Islet precursor cell (in vitro differentiated cells): ENCODE measurements around the gene OSM.
"Not testable (repeated sequence)": the region's sequence is repeated elsewhere in the genome, so short reads cannot be mapped to it uniquely, and the experiment has no call there.

Experiments
- DNase-seq: peaks from one replicate; pipeline ENCODE4 v3.0.0-alpha.2; 2018

Gene OSM

DNA sequence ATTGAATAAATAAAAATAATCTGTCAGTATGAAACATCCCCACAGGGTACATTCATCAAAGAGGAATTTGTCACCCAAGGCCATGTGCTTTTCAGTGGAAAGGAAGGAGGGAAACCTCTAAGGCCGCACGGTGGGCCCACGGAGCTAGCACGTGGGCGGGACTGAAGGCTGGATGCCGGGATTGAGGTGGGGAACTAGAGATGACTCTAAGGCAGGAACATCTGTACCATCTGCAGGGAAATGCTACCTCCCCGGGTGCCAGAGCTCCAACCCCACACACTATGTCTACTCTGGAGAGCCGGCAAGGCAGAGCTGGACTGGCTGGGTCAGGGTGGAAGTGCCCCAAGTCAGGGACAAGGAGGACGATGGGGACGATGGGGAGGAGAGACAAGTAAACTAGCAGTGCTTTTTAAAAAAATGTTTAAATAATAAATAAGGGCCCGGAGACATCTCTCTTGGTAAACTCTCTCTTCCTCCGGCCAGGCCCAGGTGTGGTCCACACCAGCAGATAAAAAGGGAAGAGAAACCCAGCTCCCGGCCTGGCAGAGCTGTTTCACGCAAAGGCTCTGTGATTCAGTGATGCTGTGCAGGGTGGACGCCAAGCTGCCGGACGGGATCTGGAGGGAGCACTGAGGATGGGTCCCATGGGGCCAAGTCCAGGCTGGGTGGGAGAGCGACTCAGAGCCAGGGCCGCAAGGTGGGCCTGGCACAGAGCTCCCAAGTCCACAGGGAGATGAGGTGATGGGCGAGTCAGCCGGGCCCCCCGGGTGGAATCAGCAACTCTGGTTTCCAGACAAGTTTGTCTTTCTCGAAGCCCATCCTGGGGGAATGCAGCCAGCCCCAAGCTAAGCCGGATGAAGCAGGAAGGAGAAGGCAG, 25.9 kb downstream of the OSM start:
- DNase-seq, result no peak

GRCh38 chr22:30239488-30240405, 26.9 kb downstream of the OSM start:
- no peak for DNase-seq

GRCh38 chr22:30238661-30239487, 27.8 kb downstream of the OSM start:
- DNase-seq, result peak; percentile 75

GRCh38 chr22:30238136-30238535, 28.5 kb downstream of the OSM start:
- DNase-seq, result no peak

GRCh38 chr22:30236875-30237274, 29.8 kb downstream of the OSM start:
- no peak for DNase-seq

DNA sequence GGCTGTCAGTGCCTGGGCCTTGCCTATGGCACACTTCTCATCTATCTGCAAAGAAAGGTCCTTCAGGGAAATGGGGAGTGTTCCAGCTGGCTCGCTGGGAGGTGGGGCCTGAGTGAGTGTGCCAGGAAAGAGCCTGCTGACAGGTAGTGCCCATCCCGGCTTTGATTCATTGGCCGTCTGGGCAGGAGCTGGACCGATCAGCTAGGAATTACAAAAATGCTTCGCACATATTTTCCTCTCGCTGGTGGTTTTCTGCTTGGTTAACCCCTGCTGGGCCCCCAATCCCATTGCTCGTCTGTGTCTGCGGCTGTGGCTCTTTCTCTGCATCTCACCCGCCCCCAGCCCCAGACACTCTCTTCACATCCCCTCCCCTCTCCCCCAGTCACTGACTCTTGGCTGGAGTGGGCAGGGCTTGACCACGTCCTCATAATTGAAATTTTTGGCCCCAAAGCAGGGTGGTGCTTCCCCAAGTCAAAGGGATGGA, 30.9 kb downstream of the OSM start:
- DNase-seq, result peak; percentile 92

DNA sequence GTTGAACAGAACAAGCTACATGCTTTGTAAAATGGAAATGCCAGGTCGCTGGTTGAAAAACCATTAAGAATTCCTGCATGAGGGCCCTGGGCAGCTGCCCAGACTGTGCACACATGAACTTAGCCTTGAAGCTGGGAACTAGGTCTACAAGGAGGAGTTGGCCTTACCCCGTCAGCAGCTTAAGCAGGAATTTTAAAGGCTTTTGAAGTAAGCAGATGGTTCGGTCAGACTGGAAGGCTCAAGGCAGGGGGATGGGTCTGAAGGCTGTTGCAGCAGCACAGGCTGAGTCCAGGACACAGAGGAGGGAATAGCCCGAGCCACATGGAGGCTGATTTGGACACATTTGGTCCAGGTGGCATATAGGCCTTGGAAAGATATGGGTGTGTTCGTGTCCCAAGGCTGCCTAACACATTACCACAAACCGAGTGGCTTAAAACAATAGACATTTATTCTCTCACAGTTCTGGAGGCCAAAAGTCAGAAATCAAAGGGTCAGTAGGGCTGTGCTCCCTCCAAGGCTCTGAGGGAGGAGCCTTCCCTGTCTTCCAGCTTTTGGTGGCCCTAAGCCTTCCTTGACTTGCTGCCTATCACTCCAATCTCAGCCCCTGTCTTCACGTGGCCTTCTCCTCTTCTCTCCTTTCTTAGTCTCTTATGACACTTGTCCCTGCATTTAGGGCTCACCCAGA, 31.7 kb downstream of the OSM start:
- peak; percentile 87 for DNase-seq

- not testable (repeated sequence) for DNase-seq
These were observed 32.3 kb downstream of the OSM start for GRCh38 chr22:30234325-30234724.

GRCh38 chr22:30233582-30233981, 33.1 kb downstream of the OSM start:
- no peak for DNase-seq

GRCh38 chr22:30232716-30233218, 33.9 kb downstream of the OSM start:
- no peak for DNase-seq

GRCh38 chr22:30230787-30231461, 35.7 kb downstream of the OSM start:
- DNase-seq, result no peak

DNA sequence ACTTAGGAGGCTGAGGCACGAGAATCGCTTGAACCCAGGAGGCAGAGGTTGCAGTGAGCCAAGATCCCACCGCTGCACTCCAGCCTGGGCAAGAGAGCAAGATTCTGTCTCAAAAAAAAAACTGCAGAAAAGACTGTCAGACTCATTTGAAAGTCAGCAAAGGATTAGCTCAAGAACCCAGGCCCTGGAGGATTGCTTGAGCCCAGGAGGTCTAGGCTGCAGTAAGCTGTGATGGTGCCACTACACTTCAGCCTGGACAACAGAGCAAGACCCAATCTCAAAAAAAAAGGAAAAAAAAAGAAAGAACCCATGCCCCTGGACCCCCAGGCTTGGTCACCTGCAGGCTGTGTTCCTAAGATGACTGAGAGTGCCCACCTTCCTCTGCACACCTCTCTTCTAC, 36.3 kb downstream of the OSM start:
- DNase-seq, result no peak

DNA sequence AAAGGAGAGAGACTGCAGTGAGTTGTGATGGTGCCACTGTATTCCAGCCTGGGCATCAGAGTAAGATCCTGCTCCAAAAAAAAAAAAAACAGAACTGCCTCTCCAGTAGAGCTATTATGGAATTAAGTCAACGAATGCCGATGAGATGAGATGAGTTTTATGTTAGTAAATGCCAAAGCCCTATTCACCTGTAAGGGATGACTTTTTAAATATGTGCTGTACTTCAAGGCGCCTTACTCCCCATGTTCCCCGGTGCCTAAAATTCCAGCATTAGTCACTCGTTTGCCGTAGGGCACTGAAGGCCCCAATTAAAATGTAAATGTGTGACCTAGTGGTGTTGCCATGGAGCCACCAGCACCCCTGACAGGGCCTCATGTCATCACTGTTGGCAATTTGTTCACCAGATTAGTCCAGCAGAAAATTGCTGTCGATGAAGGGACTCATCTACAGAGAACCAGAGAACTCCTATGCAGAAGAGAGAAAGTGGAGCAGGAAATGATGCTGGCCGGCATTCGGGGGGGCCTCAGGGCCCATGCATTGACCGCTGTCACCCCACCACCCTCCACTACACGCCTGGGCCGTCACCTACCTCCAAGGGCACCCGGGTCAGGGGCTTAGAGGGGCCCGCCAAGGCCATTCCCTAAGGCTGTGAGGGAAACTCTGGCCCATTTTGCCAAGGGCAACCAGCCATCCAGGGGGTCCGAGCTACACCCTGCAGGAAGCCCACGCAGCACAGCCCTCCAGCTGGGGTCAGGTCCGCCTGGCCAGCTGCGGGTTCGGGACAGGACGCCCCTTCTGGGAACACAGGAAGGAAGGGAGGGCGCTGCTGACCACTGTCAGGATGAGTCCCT, 37.9 kb downstream of the OSM start:
- peak; percentile 88 for DNase-seq

DNA sequence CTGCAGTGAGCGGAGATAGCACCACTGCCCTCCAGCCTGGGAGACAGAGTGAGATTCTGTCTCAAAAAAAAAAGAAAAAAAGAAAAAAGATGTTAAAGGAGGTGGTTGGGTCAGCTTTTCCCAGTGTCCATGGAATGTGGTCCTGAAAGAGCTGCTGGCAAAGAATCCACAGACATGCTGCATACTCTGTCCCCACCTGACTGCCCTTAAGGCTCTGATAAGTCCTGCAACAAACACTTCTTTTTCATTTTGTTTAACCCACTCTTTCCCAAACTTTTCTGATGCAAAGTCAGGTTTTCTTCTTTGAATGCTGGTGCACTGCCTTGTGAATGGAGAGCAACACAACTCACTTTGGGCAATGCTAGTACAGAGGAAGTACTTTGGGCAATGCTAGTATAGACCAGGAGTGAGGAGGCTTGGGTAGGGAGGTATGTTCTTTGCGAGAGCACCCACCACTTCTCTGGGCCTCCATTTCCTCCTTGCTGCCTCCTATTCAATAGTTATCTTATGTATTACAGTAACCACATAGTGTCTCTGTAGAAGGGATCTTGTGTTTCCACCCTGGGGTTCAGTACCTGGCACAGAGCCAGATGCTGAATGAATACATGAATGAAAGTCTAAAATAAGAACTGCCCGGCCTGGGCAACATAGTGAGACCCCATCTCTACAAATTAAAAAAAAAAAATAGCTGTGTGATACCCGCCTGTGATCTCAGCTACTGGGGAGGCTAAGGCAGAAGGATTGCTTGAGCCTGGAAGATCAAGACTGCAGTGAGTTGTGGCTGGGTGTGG, 39.0 kb downstream of the OSM start:
- no peak for DNase-seq

- DNase-seq, result peak; percentile 89
These were observed 40.3 kb downstream of the OSM start for GRCh38 chr22:30226192-30226832.

GRCh38 chr22:30225220-30225927, 41.3 kb downstream of the OSM start:
- no peak for DNase-seq

GRCh38 chr22:30224161-30224857, 42.3 kb downstream of the OSM start:
- DNase-seq, result peak; percentile 94

DNA sequence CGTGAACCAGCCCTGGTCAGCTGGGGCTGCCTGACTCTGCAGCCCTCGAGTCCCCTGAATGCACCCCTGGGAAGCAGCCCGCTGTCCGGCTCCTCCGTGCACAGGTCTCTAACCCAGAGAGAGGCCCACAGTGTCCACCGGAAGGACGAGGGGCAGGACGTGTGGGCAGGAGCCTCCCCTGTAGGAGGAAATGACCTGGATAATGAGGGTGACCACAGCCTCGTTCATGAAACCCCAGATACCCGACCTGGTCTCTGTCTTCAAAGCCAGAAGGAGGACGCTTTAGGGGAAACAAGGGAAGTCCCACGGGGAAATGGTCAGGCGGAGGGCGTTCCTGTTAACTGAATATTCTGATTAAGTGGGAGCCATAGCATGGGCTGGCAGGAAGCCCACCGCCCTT, 43.3 kb downstream of the OSM start:
- no peak for DNase-seq
